Rectal smooth muscle tissue (tissue), 1 donor: ENCODE results near the gene SRPK1.
"Not testable (repeated sequence)": the region's sequence is repeated elsewhere in the genome, so short reads cannot be mapped to it uniquely, and the experiment has no call there.

Experiments used
- H3K27ac ChIP-seq: one replicate; pipeline ENCODE4 v1.7.0; 2013; ENCODE audit warnings: low read depth, low read length, inconsistent platforms
- H3K27me3 ChIP-seq: one replicate; pipeline ENCODE4 v1.7.0; 2013; ENCODE audit warnings: low read length; ENCODE audit not compliant: control insufficient read depth, insufficient read depth
- H3K36me3 ChIP-seq: one replicate; pipeline ENCODE4 v1.7.0; 2013; ENCODE audit warnings: low read length; ENCODE audit not compliant: control insufficient read depth, insufficient read depth
- H3K4me1 ChIP-seq: one replicate; pipeline ENCODE4 v1.7.0; 2013; ENCODE audit warnings: low read length; ENCODE audit not compliant: control insufficient read depth, insufficient read depth
- H3K4me3 ChIP-seq: one replicate; pipeline ENCODE4 v1.7.0; 2013; ENCODE audit warnings: low read length
- H3K9ac ChIP-seq: one replicate; pipeline ENCODE4 v1.7.0; 2013; ENCODE audit warnings: low read length

Gene SRPK1

DNA sequence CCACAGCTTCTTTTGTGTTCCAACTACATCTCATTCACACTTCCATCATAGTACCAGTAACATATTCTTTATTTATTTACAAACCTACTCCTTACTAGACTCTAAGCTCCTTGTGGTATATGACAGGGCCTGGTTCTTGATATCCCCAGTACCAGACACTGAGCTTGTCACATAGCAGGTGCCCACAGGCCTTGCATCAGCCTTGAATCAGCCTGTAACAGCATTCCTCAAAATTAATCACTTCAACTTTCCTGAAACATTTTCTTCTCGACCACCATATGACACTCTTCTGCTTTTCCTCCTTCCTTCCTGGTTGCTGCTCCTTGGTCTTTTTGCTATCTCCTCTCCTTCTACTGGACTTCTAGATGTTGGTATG, 24.7 kb upstream of the SRPK1 start:
- Histone ChIP-seq H3K9ac (no peak overlapping the region), H3K36me3 (no peaks in the 10 kb centered on the region), H3K4me3 (no peak overlapping the region), H3K27ac (no peak overlapping the region), H3K27me3 (no peaks in the 10 kb centered on the region), H3K4me1 (no peaks in the 10 kb centered on the region)

DNA sequence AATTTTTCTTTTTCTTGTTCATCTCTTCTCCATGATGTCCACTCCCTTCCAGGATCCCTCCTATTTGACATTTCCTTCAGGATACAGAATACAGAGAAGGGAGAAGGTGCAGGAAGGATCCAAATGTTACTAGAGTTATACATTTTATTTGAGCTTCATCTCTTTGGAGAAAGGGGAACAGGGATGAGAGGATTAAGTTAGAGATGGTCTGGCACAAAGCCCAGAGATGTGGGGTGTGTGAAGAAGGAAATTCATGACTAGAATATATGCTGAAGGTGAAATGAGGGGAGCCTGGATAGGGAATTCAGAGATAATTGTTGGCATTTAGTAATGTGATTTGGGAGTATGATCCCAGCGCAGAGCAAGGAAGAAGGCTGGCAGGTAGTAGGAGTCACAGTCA, 22.5 kb upstream of the SRPK1 start:
- H3K36me3 ChIP-seq: no peaks in the 10 kb centered on the region
- H3K27ac ChIP-seq: no peak overlapping the region
- H3K9ac ChIP-seq: no peak overlapping the region
- no peaks in the 10 kb centered on the region for H3K4me1 ChIP-seq
- H3K27me3 ChIP-seq: no peaks in the 10 kb centered on the region
- H3K4me3 ChIP-seq: no peak overlapping the region

DNA sequence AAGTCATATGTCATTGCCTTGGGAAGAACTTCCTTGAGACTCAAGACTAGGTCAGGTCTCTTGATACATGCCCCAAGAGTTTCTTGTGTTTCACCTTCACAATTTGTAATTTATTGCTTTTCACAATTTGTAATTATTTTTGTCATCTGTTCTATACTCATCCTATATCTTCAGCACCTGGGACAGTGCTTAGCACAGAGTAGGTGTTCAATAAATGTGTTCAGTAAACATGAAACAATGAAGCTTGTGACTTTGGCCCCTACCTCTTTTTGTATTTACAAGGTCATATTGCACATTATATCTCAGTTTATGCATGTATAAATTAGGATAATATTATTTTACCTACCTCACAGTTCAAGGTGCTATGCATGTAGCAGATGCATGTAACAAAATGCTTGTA, 21.5 kb upstream of the SRPK1 start:
- Histone ChIP-seq H3K9ac (no peak overlapping the region), H3K27me3 (no peaks in the 10 kb centered on the region), H3K27ac (no peak overlapping the region), H3K4me1 (no peaks in the 10 kb centered on the region), H3K36me3 (no peaks in the 10 kb centered on the region), H3K4me3 (no peak overlapping the region)

DNA sequence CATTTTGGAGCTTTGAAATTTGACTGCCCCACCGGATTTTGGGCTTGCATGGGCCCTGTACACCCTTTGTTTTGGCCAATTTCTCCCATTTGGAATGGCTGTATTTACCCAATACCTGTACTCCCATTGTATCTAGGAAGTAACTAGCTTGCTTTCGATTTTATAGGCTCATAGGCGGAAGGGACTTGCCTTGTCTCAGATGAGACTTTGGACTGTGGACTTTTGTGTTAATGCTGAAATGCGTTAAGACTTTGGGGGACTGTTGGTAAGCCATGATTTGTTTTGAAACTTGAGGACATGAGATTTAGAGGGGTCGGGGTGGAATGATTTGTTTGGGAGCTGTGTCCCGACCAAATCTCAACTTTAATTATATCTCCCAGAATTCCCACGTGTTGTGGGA, 20.3 kb upstream of the SRPK1 start:
- H3K9ac ChIP-seq, H3K27ac ChIP-seq, H3K4me3 ChIP-seq, H3K4me1 ChIP-seq, H3K27me3 ChIP-seq, H3K36me3 ChIP-seq: not testable (repeated sequence)

DNA sequence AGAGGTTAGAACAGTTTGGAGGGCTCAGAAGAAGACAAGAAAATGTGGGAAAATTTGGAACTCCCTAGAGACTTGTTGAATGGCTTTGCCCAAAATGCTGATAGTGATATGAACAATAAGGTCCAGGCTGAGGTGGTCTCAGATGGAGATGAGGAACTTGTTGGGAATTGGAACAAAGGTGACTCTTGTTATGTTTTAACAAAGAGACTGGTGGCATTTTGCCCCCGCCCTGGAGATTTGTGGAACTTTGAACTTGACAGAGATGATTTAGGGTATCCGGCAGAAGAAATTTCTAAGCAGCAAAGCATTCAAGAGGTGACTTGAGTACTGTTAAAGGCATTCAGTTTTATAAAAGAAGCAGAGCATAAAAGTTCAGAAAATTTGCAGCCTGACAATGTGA, 19.1 kb upstream of the SRPK1 start:
- not testable (repeated sequence) for H3K4me1 ChIP-seq, H3K4me3 ChIP-seq, H3K27ac ChIP-seq, H3K36me3 ChIP-seq, H3K27me3 ChIP-seq, H3K9ac ChIP-seq

DNA sequence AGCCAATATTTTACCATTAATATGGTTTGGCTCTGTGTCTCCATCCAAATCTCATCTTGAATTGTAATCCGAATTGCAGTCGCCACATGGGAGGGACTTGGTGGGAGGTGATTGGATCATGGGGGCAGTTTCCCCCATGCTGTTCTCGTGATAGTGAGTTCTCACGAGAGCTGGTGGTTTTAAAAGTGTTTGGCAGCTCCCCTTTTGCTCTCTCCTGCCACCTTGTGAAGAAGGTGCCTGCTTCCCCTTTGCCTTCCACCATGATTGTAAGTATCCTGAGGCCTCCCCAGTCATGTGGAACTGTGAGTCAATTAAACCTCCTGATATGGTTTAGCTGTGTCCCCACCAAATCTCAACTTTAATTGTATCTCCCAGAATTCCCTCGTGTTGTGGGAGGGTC, 18.4 kb upstream of the SRPK1 start:
- not testable (repeated sequence) for H3K9ac ChIP-seq, H3K36me3 ChIP-seq, H3K27ac ChIP-seq, H3K27me3 ChIP-seq, H3K4me3 ChIP-seq, H3K4me1 ChIP-seq

DNA sequence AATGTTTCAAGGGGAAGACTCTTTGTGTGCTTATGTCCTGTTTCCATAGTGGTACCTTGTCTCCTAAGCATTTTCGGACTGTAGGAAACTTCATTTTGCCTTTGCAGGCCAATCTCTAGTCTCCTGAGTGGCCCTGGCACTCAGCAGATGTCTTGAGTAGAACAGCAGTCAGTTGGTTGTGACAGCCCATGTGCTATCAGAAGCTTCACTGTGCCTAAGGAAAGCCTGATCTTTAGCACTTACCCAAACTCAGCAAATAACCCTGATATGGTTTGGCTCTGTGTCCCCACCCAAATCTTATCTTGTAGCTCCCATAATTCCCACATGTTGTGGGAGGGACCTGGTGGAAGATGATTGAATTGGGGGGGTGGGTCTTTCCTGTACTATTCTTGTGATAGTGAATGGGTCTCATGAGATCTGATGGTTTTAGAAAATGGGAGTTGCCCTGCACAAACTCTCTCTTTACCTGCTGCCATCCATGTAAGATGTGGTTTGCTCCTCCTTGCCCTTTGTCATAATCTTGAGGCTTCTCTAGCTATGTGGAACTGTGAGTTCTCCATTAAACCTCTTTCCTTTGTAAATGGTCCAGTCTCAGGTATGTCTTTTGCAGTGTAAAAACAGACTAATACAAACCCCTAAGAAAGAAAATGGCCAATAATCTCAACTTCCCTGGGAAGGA, 15.9 kb upstream of the SRPK1 start:
- Histone ChIP-seq H3K4me1 (no peaks in the 10 kb centered on the region), H3K27me3 (no peaks in the 10 kb centered on the region), H3K27ac (no peak overlapping the region), H3K9ac (no peak overlapping the region), H3K4me3 (no peak overlapping the region), H3K36me3 (no peaks in the 10 kb centered on the region)

DNA sequence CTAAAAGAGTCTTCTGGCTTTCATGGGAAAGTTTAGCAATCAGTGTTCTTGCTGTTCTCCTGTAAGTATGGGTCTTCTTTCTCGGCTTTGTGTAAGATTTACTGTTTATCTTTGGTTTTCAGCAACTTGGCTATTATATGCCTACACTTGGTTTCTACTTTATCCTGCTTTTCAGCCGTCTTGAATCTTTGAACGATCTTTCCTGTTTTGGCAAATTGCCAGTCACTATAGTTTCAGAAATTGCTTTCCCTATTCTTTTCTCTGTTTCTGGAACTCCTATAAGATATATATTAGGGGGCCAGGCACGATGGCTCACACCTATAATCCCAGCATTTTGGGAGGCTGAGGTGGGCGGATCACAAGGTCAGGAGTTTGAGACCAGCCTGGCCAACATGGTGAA, 14.6 kb upstream of the SRPK1 start:
- Histone ChIP-seq H3K4me1 (no peaks in the 10 kb centered on the region), H3K9ac (no peak overlapping the region), H3K27me3 (no peaks in the 10 kb centered on the region), H3K4me3 (no peak overlapping the region), H3K27ac (no peak overlapping the region), H3K36me3 (no peaks in the 10 kb centered on the region)

DNA sequence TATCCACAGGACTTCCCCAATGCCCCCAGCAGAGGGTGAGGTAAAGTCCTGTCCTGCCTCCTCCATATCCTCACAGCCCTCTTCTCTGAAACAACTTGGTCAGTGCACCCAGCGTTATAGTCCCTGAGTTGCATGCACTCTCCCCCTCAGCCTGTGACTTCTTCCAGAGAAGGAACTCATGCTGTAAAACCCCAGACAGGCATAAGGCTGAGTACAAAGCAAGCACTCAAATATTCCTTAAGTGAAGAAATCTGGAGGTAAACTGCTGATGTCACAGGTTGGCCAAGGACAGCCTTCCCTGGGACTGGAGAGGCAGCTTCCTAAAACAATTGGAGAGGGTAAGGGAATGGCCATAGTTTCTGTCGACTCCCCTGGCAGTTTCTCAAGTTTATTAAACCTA, 12.9 kb upstream of the SRPK1 start:
- no peaks in the 10 kb centered on the region for H3K4me1 ChIP-seq
- H3K9ac ChIP-seq: no peak overlapping the region
- H3K27ac ChIP-seq: no peak overlapping the region
- H3K27me3 ChIP-seq: no peaks in the 10 kb centered on the region
- H3K4me3 ChIP-seq: no peak overlapping the region
- no peaks in the 10 kb centered on the region for H3K36me3 ChIP-seq

DNA sequence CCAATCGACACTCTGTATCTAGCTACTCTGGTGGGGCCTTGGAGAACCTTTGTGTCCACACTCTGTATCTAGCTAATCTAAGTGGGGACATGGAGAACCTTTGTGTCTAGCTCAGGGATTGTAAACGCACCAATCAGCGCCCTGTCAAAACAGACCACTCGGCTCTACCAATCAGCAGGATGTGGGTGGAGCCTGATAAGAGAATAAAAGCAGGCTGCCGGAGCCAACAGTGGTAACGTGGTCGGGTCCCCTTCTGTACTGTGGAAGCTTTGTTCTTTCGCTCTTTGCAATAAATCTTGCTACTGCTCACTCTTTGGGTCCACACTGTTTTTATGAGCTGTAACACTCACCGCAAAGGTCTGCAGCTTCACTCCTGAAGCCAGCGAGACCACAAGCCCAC, 11.0 kb upstream of the SRPK1 start:
- not testable (repeated sequence) for H3K36me3 ChIP-seq, H3K9ac ChIP-seq, H3K27ac ChIP-seq, H3K4me1 ChIP-seq, H3K4me3 ChIP-seq, H3K27me3 ChIP-seq

DNA sequence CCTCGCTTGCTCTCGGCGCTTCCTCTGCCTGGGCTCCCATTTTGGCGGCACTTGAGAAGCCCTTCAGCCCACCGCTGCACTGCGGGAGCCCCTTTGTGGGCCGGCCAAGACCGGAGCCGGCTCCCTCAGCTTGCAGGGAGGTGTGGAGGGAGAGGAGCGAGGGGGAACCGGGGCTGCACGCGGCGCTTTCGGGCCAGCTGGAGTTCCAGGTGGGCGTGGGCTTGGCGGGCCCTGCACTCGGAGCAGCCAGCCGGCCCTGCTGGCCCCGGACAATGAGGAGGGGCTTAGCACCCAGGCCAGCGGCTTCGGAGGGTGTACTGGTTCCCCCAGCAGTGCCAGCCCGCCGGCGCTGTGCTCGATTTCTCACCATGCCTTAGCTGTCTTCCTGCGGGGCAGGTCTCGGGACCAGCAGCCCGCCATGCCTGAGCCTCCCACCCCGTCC, 10.2 kb upstream of the SRPK1 start:
- H3K27ac ChIP-seq: no peak overlapping the region
- no peak overlapping the region for H3K9ac ChIP-seq
- no peaks in the 10 kb centered on the region for H3K4me1 ChIP-seq
- H3K4me3 ChIP-seq: no peak overlapping the region
- H3K27me3 ChIP-seq: no peaks in the 10 kb centered on the region
- H3K36me3 ChIP-seq: no peaks in the 10 kb centered on the region

DNA sequence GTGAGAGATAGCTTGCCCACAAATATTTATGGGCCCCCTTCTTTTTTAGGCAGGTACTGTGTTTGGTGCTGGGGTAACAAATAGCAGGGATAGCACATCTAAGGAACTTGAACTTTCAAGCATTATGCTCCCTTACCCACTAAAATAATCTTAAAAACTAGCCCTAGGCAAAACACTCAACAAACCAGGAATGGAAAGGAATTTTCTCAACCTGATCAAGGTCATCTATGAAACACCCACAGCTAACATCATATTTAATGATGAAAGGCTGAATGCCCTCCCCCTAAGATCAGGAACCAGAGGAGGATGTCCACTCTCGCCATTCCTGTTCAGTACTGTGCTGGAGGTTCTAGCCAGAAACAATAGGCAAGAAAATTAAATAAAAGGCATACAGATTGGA, 8.7 kb upstream of the SRPK1 start:
- no peaks in the 10 kb centered on the region for H3K4me1 ChIP-seq
- H3K27me3 ChIP-seq: no peaks in the 10 kb centered on the region
- no peaks in the 10 kb centered on the region for H3K36me3 ChIP-seq
- no peak overlapping the region for H3K27ac ChIP-seq
- H3K9ac ChIP-seq: no peak overlapping the region
- no peak overlapping the region for H3K4me3 ChIP-seq

DNA sequence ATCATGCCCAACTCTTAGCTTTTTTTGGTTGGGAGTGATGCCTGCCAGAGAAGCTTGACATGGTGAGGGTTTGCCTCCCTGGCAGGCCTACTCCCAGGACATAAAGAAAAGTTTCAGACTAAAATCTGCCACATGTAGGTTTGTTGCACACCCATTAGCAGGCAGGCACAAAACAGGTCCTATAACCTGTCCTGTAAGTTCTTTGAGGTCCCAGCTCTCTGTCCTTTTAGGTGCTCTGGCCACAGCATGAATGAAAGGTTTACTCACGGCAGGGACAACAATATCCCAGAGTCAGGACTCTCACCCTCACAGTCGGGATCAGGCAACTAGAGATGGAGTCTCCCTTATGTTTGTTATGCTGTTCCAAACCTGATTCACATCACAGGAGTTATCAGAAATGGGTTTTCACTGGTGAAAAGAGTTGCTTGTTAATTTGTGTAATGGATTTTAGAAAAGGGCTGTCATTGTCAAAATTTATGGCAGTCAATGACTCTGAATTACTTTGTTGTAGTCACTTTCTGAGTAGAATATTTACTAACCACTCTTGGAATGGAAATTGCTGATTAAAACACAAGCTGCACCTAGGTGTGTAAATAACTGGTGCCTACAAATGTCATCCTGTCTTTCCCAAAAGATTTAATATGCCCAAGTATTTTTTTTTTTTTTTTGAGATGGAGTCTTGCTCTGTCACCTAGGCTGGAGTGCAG, 5.8 kb upstream of the SRPK1 start:
- Histone ChIP-seq H3K27ac (no peak overlapping the region), H3K9ac (no peak overlapping the region), H3K36me3 (no peaks in the 10 kb centered on the region), H3K27me3 (no peaks in the 10 kb centered on the region), H3K4me3 (no peak overlapping the region), H3K4me1 (no peaks in the 10 kb centered on the region)
